Gastroesophageal sphincter (tissue), 3 donors: ENCODE results near the gene L3MBTL1.

Experiments
- CTCF ChIP-seq, 4 experiments: fragments of 200-600 bp in 2 of 4; fragments of 450-650 bp in 2 of 4; sonication (generic) in 1 of 4; IDR thresholded peaks; one replicate each; pipeline ENCODE4 v1.5.1; 2017 to 2019; ENCODE audit warnings: antibody characterized with exemption in 4 of 4, mild to moderate bottlenecking in 2 of 4, moderate library complexity in 2 of 4
- POLR2AphosphoS5 ChIP-seq: sonication (generic); formaldehyde crosslinking; IDR thresholded peaks from one replicate; pipeline ENCODE4 v1.6.1; 2017; ENCODE audit warnings: antibody characterized with exemption

- TF ChIP-seq CTCF (IDR thresholded peaks at IDR 0.05) (no peak), POLR2AphosphoS5 (no peak)
These were observed 12.1 kb upstream of the L3MBTL1 start for GRCh38 chr20:43495388-43495787.
